GM21360 (cell line): ENCODE data around the gene ERFE.

ENCODE experiments used
- ATAC-seq: cut with Tn5 transposase; IDR thresholded peaks from one replicate; pipeline ENCODE4 v1.9.1; 2021; ENCODE audit warnings: mild to moderate bottlenecking, moderate library complexity; ENCODE audit not compliant: unreplicated experiment

ERFE gene

GRCh38 chr2:238125127-238125885, 33.5 kb upstream of the ERFE start:
- ATAC-seq = no peak

- no peak for ATAC-seq
Measured at GRCh38 chr2:238126338-238126737, 32.4 kb upstream of the ERFE start.

GRCh38 chr2:238126775-238127164, 32.0 kb upstream of the ERFE start:
- ATAC-seq = no peak

- ATAC-seq = no peak
Measured at GRCh38 chr2:238127165-238128060, 31.4 kb upstream of the ERFE start.

- ATAC-seq = no peak
Measured at GRCh38 chr2:238128061-238128440, 30.7 kb upstream of the ERFE start.

- no peak for ATAC-seq
Measured at GRCh38 chr2:238128534-238129001, 30.2 kb upstream of the ERFE start.

- ATAC-seq = no peak
Measured at GRCh38 chr2:238129166-238130010, 29.4 kb upstream of the ERFE start.

- no peak for ATAC-seq
Measured at GRCh38 chr2:238130111-238130695, 28.6 kb upstream of the ERFE start.

- no peak for ATAC-seq
Measured at GRCh38 chr2:238130696-238131628, 27.8 kb upstream of the ERFE start.

GRCh38 chr2:238131761-238132462, 26.9 kb upstream of the ERFE start:
- ATAC-seq = no peak

- no peak for ATAC-seq
Measured at GRCh38 chr2:238132463-238133450, 26.0 kb upstream of the ERFE start.

- no peak for ATAC-seq
Measured at GRCh38 chr2:238133499-238134392, 25.0 kb upstream of the ERFE start.

GRCh38 chr2:238134393-238134785, 24.4 kb upstream of the ERFE start:
- ATAC-seq = no peak

GRCh38 chr2:238135601-238136150, 23.1 kb upstream of the ERFE start:
- ATAC-seq = no peak

GRCh38 chr2:238136820-238137537, 21.8 kb upstream of the ERFE start:
- ATAC-seq = no peak

- no peak for ATAC-seq
Measured at GRCh38 chr2:238137885-238138284, 20.9 kb upstream of the ERFE start.
